OCI-LY1 (cell line): Measurements from ENCODE around the gene IQCK.
"Not testable (repeated sequence)": the region's sequence is repeated elsewhere in the genome, so short reads cannot be mapped to it uniquely, and the experiment has no call there.

ENCODE experiments used
- H2AFZ ChIP-seq: fragments of 200-600 bp; sonication (generic), shearing (Covaris generic); 2 replicates; pipeline ENCODE4 v1.6.0; 2014; ENCODE audit warnings: antibody characterized with exemption, mild to moderate bottlenecking, low read length
- H3F3A ChIP-seq: fragments of 200-600 bp; sonication (generic), shearing (Covaris generic); 2 replicates; pipeline ENCODE4 v1.6.0; 2014; ENCODE audit warnings: mild to moderate bottlenecking, antibody characterized with exemption, low read length, moderate library complexity; ENCODE audit not compliant: insufficient read depth
- H3K27ac ChIP-seq: fragments of 200-600 bp; sonication (generic); 2 replicates; pipeline ENCODE4 v1.5.1; 2014; ENCODE audit warnings: low read length, mixed run types, mild to moderate bottlenecking, low read depth; ENCODE audit not compliant: poor library complexity, severe bottlenecking
- H3K27me3 ChIP-seq: fragments of 200-600 bp; sonication (generic); 2 replicates; pipeline ENCODE4 v1.6.0; 2014; ENCODE audit warnings: antibody characterized with exemption, mild to moderate bottlenecking, low read length, moderate library complexity; ENCODE audit not compliant: insufficient read depth
- H3K36me3 ChIP-seq: fragments of 200-600 bp; sonication (generic); 2 replicates; pipeline ENCODE4 v1.6.1; 2014; ENCODE audit warnings: mild to moderate bottlenecking, antibody characterized with exemption, low read length, moderate library complexity, mixed read lengths; ENCODE audit not compliant: insufficient read depth
- H3K4me1 ChIP-seq: fragments of 200-600 bp; sonication (generic); 2 replicates; pipeline ENCODE4 v1.5.1; 2014; ENCODE audit warnings: mild to moderate bottlenecking, low read length, moderate library complexity; ENCODE audit not compliant: insufficient read depth, severe bottlenecking
- H3K4me2 ChIP-seq: fragments of 200-600 bp; sonication (generic), shearing (Covaris generic); 2 replicates; pipeline ENCODE4 v1.6.1; 2014; ENCODE audit warnings: low read length
- H3K4me3 ChIP-seq: fragments of 200-600 bp; sonication (generic); 2 replicates; pipeline ENCODE4 v1.5.1; 2014; ENCODE audit warnings: low read length, low read depth, mild to moderate bottlenecking, mixed read lengths; ENCODE audit not compliant: poor library complexity, severe bottlenecking
- H3K79me2 ChIP-seq: fragments of 200-600 bp; shearing (Covaris generic); 2 replicates; pipeline ENCODE4 v1.6.1; 2016; ENCODE audit warnings: mixed run types, low read length, mixed read lengths; ENCODE audit not compliant: insufficient read depth
- H3K9ac ChIP-seq: fragments of 200-600 bp; sonication (generic), shearing (Covaris generic); 2 replicates; pipeline ENCODE4 v1.6.1; 2014; ENCODE audit warnings: mild to moderate bottlenecking, low read length, mixed read lengths
- H3K9me2 ChIP-seq: fragments of 200-600 bp; sonication (generic), shearing (Covaris generic); 2 replicates; pipeline ENCODE4 v1.6.1; 2014; ENCODE audit warnings: low read depth, mild to moderate bottlenecking, low read length, mixed read lengths
- H3K9me3 ChIP-seq: fragments of 200-600 bp; shearing (Covaris generic); 2 replicates; pipeline ENCODE4 v1.6.1; 2014; ENCODE audit warnings: low read length, mixed read lengths
- H4K20me1 ChIP-seq: fragments of 200-600 bp; sonication (generic), shearing (Covaris generic); 2 replicates; pipeline ENCODE4 v1.6.0; 2016; ENCODE audit warnings: mild to moderate bottlenecking, low read length; ENCODE audit not compliant: insufficient read depth
- CTCF ChIP-seq: fragments of 200-600 bp; sonication (generic), shearing (Covaris generic); IDR thresholded peaks from 2 replicates; pipeline ENCODE4 v1.5.1; 2017; ENCODE audit warnings: mild to moderate bottlenecking, antibody characterized with exemption, low read length, moderate library complexity, mixed read lengths
- EZH2 ChIP-seq: fragments of 200-600 bp; sonication (generic), shearing (Covaris generic); IDR thresholded peaks from 2 replicates; pipeline ENCODE4 v1.8.0; 2017; ENCODE audit warnings: borderline replicate concordance, mixed run types, mild to moderate bottlenecking, antibody characterized with exemption, low read length, moderate library complexity, mixed read lengths

IQCK gene

GRCh38 chr16:19784183-19784736 is 66.2 kb downstream of the IQCK start:
- Histone ChIP-seq H3K27ac (no peak overlapping the region), H2AFZ (no peak overlapping the region), H3K9me2 (no peaks in the 10 kb centered on the region), H3K9ac (no peak overlapping the region), H3K4me3 (no peak overlapping the region), H3K4me2 (no peak overlapping the region), H4K20me1 (no peaks in the 10 kb centered on the region), H3K79me2 (no peaks in the 10 kb centered on the region), H3F3A (no peaks in the 10 kb centered on the region), H3K4me1 (no peaks in the 10 kb centered on the region), H3K27me3 (no peaks in the 10 kb centered on the region; the same call in 1 of the 2 replicates), H3K9me3 (no peaks in the 10 kb centered on the region), H3K36me3 (no peaks in the 10 kb centered on the region)
- TF ChIP-seq CTCF (no peak), EZH2 (no peak)

GRCh38 chr16:19785081-19785480 is 67.0 kb downstream of the IQCK start:
- Histone ChIP-seq H3K9ac (no peak overlapping the region), H4K20me1 (no peaks in the 10 kb centered on the region), H3F3A (no peaks in the 10 kb centered on the region), H3K9me3 (no peaks in the 10 kb centered on the region), H3K9me2 (no peaks in the 10 kb centered on the region), H3K27ac (no peak overlapping the region), H3K4me2 (no peak overlapping the region), H2AFZ (no peak overlapping the region), H3K4me1 (no peaks in the 10 kb centered on the region), H3K4me3 (no peak overlapping the region), H3K27me3 (no peaks in the 10 kb centered on the region; the same call in 1 of the 2 replicates), H3K36me3 (no peaks in the 10 kb centered on the region), H3K79me2 (no peaks in the 10 kb centered on the region)
- TF ChIP-seq EZH2 (no peak), CTCF (no peak)

- no peaks in the 10 kb centered on the region for H3K79me2 ChIP-seq
- no peaks in the 10 kb centered on the region for H3K9me3 ChIP-seq
- no peak overlapping the region for H2AFZ ChIP-seq
- no peaks in the 10 kb centered on the region for H3K36me3 ChIP-seq
- H3K27me3 ChIP-seq = no peaks in the 10 kb centered on the region; the same call in 1 of the 2 replicates
- H3K9me2 ChIP-seq = no peaks in the 10 kb centered on the region
- H3K9ac ChIP-seq = no peak overlapping the region
- H3K4me3 ChIP-seq = no peak overlapping the region
- no peak overlapping the region for H3K27ac ChIP-seq
- H4K20me1 ChIP-seq = no peaks in the 10 kb centered on the region
- no peaks in the 10 kb centered on the region for H3F3A ChIP-seq
- no peaks in the 10 kb centered on the region for H3K4me1 ChIP-seq
- H3K4me2 ChIP-seq = no peak overlapping the region
- TF ChIP-seq CTCF = no peak
Measured at GRCh38 chr16:19785512-19786130, 67.5 kb downstream of the IQCK start.

- H3K4me2 ChIP-seq, H2AFZ ChIP-seq, H3K4me3 ChIP-seq, H3K27me3 ChIP-seq, H3K36me3 ChIP-seq, H4K20me1 ChIP-seq, H3K9me3 ChIP-seq, H3K9ac ChIP-seq, H3K27ac ChIP-seq, H3K79me2 ChIP-seq, H3K4me1 ChIP-seq, H3K9me2 ChIP-seq, H3F3A ChIP-seq: not testable (repeated sequence)
Measured at GRCh38 chr16:19801369-19801768, 83.3 kb downstream of the IQCK start.

GRCh38 chr16:19801824-19802223 is 83.8 kb downstream of the IQCK start:
- not testable (repeated sequence) for H3K27ac ChIP-seq, H4K20me1 ChIP-seq, H3F3A ChIP-seq, H3K36me3 ChIP-seq, H2AFZ ChIP-seq, H3K27me3 ChIP-seq, H3K4me2 ChIP-seq, H3K9ac ChIP-seq, H3K9me3 ChIP-seq, H3K4me1 ChIP-seq, H3K9me2 ChIP-seq, H3K79me2 ChIP-seq, H3K4me3 ChIP-seq
